Parathyroid adenoma (tissue), 2 donors: ENCODE measurements around the gene METTL27.

Experiments used
- H2AFZ ChIP-seq: fragments of 300-600 bp; sonication (generic); one replicate; pipeline ENCODE4 v1.7.0; 2017; ENCODE audit warnings: antibody characterized with exemption, mild to moderate bottlenecking
- H3K27ac ChIP-seq: fragments of 300-600 bp; sonication (generic); one replicate; pipeline ENCODE4 v1.7.0; 2017
- H3K27me3 ChIP-seq: fragments of 300-600 bp; sonication (generic); one replicate; pipeline ENCODE4 v1.7.0; 2017; ENCODE audit warnings: low read length; ENCODE audit not compliant: control insufficient read depth, insufficient read depth
- H3K36me3 ChIP-seq: fragments of 300-600 bp; sonication (generic); one replicate; pipeline ENCODE4 v1.7.0; 2017; ENCODE audit warnings: low read length; ENCODE audit not compliant: control insufficient read depth, insufficient read depth
- H3K4me1 ChIP-seq: fragments of 300-600 bp; sonication (generic); one replicate; pipeline ENCODE4 v1.7.0; 2017; ENCODE audit warnings: control low read depth
- H3K4me2 ChIP-seq: fragments of 300-600 bp; sonication (generic); one replicate; pipeline ENCODE4 v1.7.0; 2017; ENCODE audit warnings: low read length
- H3K4me3 ChIP-seq: fragments of 300-600 bp; sonication (generic); one replicate; pipeline ENCODE4 v1.7.0; 2017; ENCODE audit warnings: low read depth, low read length
- H3K79me2 ChIP-seq: fragments of 300-600 bp; sonication (generic); one replicate; pipeline ENCODE4 v1.7.0; 2017; ENCODE audit warnings: control low read depth
- H3K9ac ChIP-seq: fragments of 300-600 bp; sonication (generic); one replicate; pipeline ENCODE4 v1.7.0; 2017; ENCODE audit warnings: mild to moderate bottlenecking
- H3K9me3 ChIP-seq: fragments of 300-600 bp; sonication (generic); one replicate; pipeline ENCODE4 v1.7.0; 2017; ENCODE audit warnings: low read length; ENCODE audit not compliant: control insufficient read depth
- CTCF ChIP-seq: fragments of 300-600 bp; sonication (generic); IDR thresholded peaks from one replicate; pipeline ENCODE4 v1.7.0; 2017; ENCODE audit warnings: antibody characterized with exemption, mild to moderate bottlenecking
- donor health status: primary hyperparathyroidism.

METTL27 gene

DNA sequence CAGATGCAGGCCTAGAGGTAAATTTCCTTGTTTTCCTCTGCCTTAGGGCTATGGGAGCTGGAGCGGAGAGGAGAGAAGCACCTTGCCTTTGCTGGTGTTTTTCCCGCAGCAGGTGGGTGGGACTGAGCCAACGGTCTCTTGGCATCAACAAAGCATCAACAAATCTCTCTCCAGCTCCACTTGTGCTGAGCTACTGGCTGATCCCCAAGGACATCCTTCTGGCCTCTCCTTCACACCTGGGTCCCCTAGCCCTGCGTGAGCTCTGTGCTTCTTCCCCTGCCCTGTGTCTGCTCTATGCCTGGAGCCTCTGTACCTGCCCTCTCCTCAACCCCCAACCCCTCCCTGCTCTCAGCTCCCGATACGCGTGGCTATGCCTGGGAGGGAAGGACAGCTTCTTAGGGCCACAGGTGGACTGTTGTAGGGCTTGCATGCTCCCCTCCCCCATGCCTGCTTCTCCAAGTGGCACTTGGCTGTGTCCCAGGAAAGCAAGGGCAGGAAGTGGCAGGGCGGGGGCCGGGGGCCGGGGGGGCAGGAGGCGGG, 14.7 kb downstream of the METTL27 start:
- H3K27me3 ChIP-seq, result no peaks in the 10 kb centered on the region
- H3K36me3 ChIP-seq, result no peaks in the 10 kb centered on the region
- TF ChIP-seq CTCF, result no peak
- H2AFZ ChIP-seq, result peak overlapping the region; percentile 48
- H3K4me1 ChIP-seq, result peaks cover 57% of the 10 kb centered on the region
- H3K27ac ChIP-seq, result peak overlapping the region; percentile 99
- no peaks in the 10 kb centered on the region for H3K9me3 ChIP-seq
- peak overlapping the region; percentile 35 for H3K4me3 ChIP-seq
- H3K4me2 ChIP-seq, result peak overlapping the region; percentile 61
- H3K9ac ChIP-seq, result no peak overlapping the region
- H3K79me2 ChIP-seq, result peaks cover 2% of the 10 kb centered on the region

- Histone ChIP-seq H3K27ac (peak overlapping the region; percentile 46), H3K4me1 (peaks cover 56% of the 10 kb centered on the region)
- TF ChIP-seq CTCF, result no peak
Measured at GRCh38 chr7:73824986-73825385, 17.3 kb downstream of the METTL27 start.

DNA sequence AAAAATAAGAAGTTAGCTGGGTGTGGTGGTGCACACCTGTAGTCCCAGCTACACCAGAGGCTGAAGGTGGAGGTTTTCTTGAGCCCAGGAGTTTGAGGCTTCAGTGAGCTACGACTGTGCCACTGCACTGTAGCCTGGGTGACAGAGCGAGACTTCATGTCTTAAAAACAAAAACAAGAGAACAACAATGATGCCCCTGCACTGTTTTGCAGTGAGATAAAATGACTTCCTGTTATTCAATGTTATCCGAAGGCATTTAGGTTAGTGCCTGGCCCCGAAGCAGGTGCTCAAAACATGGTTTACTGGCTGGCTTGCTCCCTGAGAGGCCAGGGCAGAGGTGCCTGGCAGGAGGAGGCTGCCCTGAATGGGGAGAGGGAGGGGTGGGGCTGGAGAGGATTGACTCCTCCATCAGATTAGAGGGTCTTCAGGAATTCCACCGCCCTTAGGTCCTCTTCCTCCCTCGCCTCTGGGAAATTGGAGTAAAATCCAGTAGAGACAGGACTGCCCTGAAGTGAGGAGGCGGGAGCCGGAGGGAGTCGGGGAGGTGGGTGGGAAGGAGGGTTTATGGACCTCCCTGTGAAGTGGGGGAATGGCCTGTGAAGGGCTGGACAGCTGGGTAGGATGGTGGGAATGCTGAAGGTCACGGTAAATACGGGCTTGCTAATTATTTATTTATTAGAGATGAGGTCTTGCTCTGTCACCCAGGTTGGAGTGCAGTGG, 18.3 kb downstream of the METTL27 start:
- Histone ChIP-seq H3K27ac (peak overlapping the region; percentile 100), H3K4me3 (no peak overlapping the region), H3K4me1 (peaks cover 47% of the 10 kb centered on the region), H3K9ac (no peak overlapping the region), H3K9me3 (no peaks in the 10 kb centered on the region), H3K36me3 (no peaks in the 10 kb centered on the region), H3K4me2 (no peak overlapping the region), H3K79me2 (no peaks in the 10 kb centered on the region), H3K27me3 (no peaks in the 10 kb centered on the region), H2AFZ (peak overlapping the region; percentile 59)
- no peak for TF ChIP-seq CTCF

More at GRCh38 chr7:73824986-73825385, 17.3 kb downstream of the METTL27 start:
- H3K4me2 ChIP-seq, result peak overlapping the region; percentile 28
- no peak overlapping the region for H3K9ac ChIP-seq
- no peaks in the 10 kb centered on the region for H3K27me3 ChIP-seq
- H3K4me3 ChIP-seq, result no peak overlapping the region
- H3K36me3 ChIP-seq, result no peaks in the 10 kb centered on the region
- H3K79me2 ChIP-seq, result no peaks in the 10 kb centered on the region
- H3K9me3 ChIP-seq, result no peaks in the 10 kb centered on the region
- H2AFZ ChIP-seq, result peak overlapping the region; percentile 38

- H3K27me3 ChIP-seq, result no peaks in the 10 kb centered on the region
- no peaks in the 10 kb centered on the region for H3K79me2 ChIP-seq
- H3K4me3 ChIP-seq, result no peak overlapping the region
- peaks cover 39% of the 10 kb centered on the region for H3K4me1 ChIP-seq
- H3K4me2 ChIP-seq, result peak overlapping the region; percentile 34
- TF ChIP-seq CTCF, result no peak
- H3K36me3 ChIP-seq, result no peaks in the 10 kb centered on the region
- peak overlapping the region; percentile 100 for H3K27ac ChIP-seq
- no peaks in the 10 kb centered on the region for H3K9me3 ChIP-seq
- peak overlapping the region; percentile 89 for H2AFZ ChIP-seq
- H3K9ac ChIP-seq, result peak overlapping the region; percentile 30
Measured at GRCh38 chr7:73823257-73823656, 19.1 kb downstream of the METTL27 start.
